Stimulated activated memory B cell treated with anti-CD40 and anti-IgM and Interleukin-4, amounts not matched to agents 10 μg/mL and 1 μg/mL and 100 μg/mL, for 72 hours (primary cell): ENCODE results near the gene PSMB3.
"Not testable (repeated sequence)": the region's sequence is repeated elsewhere in the genome, so short reads cannot be mapped to it uniquely, and the experiment has no call there.

ENCODE experiments used
- ATAC-seq: fragments of 150-1000 bp; cut with Tn5 transposase; 2 replicates; pipeline ENCODE4 v1.10.0; 2021
- H3K27ac Mint-ChIP-seq: one replicate; pipeline ENCODE4 v1.8.0; 2022; ENCODE audit warnings: mild to moderate bottlenecking, mixed read lengths
- H3K27me3 Mint-ChIP-seq: one replicate; pipeline ENCODE4 v1.8.0; 2022; ENCODE audit warnings: mixed read lengths
- H3K36me3 Mint-ChIP-seq: one replicate; pipeline ENCODE4 v1.8.0; 2022; ENCODE audit warnings: mixed read lengths
- H3K4me1 Mint-ChIP-seq: one replicate; pipeline ENCODE4 v1.8.0; 2022; ENCODE audit warnings: mixed read lengths
- H3K4me3 Mint-ChIP-seq: one replicate; pipeline ENCODE4 v1.8.0; 2022; ENCODE audit warnings: mild to moderate bottlenecking, moderate library complexity, mixed read lengths
- H3K9me3 Mint-ChIP-seq: one replicate; pipeline ENCODE4 v1.8.0; 2022; ENCODE audit warnings: mixed read lengths

Gene PSMB3

DNA sequence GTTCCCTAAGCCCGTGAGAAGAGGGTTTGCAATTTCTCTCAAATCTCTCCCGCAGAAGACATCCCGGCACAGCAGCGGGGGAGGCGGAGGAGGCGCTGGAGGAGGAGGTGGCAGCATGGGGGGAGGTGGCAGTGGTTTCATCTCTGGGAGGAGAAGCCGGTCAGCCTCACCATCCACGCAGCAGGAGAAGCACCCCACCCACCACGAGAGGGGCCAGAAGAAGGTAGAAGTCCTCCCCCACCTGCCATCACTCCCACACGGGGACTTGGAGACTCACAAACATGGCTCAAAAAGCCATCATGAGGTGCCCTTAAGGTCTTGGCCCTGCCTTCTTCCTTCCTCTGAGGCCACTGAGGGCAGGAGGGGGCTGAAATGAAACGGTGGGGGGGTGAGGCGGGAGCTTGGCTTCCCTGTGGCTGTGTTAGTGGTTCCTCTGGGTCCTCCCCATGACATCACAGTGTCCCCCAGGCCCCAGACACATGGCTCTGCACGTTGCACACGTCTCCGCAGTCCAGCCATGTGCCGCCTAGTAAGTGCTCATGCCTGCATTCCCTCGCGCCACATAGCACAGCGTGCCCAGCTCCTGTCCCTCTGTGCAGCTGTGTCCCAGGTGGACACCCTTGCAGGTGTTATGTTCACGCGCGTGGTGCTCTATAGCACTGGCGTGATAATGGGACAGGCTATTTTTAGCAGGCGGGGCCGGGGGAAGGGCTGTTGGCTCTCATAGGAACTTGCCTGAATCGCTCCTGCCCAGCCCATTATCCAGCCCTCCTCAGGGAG lies 40.6 kb upstream of the PSMB3 start:
- Mint-ChIP-seq H3K4me1 (peaks cover 58% of the 10 kb centered on the region), H3K9me3 (no peaks in the 10 kb centered on the region), H3K36me3 (peaks cover 78% of the 10 kb centered on the region), H3K27me3 (no peaks in the 10 kb centered on the region), H3K4me3 (no peak overlapping the region), H3K27ac (peak overlapping the region; percentile 40)
- no peak for ATAC-seq

DNA sequence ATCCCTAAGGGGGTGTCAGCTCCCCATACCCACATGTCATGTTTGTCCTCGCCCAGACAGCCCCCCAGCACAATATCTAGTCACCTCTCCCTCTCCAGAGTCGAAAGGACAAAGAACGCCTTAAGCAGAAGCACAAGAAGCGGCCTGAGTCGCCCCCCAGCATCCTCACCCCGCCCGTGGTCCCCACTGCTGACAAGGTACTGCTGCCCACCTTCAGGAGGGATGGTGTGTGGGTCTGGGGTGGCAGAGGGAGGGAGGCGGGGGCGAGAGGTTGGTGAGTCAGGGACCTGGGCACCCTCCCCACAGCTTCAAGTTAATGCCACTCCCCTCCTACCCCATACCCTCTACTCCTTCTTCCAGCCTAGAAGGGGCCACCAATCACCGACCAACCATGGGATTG lies 39.9 kb upstream of the PSMB3 start:
- Mint-ChIP-seq H3K36me3 (peaks cover 84% of the 10 kb centered on the region), H3K4me1 (peaks cover 54% of the 10 kb centered on the region), H3K27ac (no peak overlapping the region), H3K27me3 (no peaks in the 10 kb centered on the region), H3K4me3 (no peak overlapping the region), H3K9me3 (no peaks in the 10 kb centered on the region)
- no peak for ATAC-seq

- Mint-ChIP-seq H3K36me3 (peaks cover 88% of the 10 kb centered on the region), H3K4me1 (peaks cover 50% of the 10 kb centered on the region), H3K27me3 (no peaks in the 10 kb centered on the region)
Observed at GRCh38 chr17:38713456-38714075, 39.0 kb upstream of the PSMB3 start.

DNA sequence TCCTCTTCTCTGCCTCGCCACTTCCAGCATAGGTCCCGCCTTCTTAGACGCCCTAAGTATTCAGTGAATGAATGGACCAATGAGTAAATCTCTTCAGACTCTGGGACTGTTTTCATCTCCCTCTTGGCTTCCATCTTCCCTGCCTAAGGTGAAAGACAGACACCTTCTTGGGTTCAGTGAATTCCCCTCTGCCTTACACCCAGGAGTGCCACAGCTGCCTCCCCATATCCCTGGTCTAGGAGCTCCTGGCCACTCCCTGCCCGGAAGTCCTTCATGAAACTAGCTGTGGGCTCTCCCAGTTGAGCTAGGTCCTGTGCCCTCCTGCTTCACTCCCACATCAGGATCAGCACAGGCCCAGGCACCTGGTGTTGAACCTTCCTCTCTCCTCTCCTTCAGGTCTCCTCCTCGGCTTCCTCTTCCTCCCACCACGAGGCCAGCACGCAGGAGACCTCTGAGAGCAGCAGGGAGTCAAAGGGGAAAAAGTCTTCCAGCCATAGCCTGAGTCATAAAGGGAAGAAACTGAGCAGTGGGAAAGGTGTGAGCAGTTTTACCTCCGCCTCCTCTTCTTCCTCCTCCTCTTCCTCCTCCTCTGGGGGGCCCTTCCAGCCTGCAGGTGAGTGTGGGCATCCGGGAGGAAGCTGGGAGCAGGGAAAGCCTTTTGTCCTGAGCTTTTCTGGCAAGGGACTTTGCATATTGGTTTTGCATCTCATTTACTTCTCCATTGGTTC lies 37.2 kb upstream of the PSMB3 start:
- Mint-ChIP-seq H3K4me1 (peaks cover 36% of the 10 kb centered on the region), H3K36me3 (peaks cover 88% of the 10 kb centered on the region), H3K4me3 (no peak overlapping the region), H3K9me3 (no peaks in the 10 kb centered on the region), H3K27ac (peak overlapping the region; percentile 67), H3K27me3 (no peaks in the 10 kb centered on the region)
- ATAC-seq, result no peak

More at GRCh38 chr17:38713456-38714075, 39.0 kb upstream of the PSMB3 start:
- ATAC-seq, result no peak
- H3K9me3 Mint-ChIP-seq, result no peaks in the 10 kb centered on the region
- H3K27ac Mint-ChIP-seq, result no peak overlapping the region
- H3K4me3 Mint-ChIP-seq, result no peak overlapping the region

DNA sequence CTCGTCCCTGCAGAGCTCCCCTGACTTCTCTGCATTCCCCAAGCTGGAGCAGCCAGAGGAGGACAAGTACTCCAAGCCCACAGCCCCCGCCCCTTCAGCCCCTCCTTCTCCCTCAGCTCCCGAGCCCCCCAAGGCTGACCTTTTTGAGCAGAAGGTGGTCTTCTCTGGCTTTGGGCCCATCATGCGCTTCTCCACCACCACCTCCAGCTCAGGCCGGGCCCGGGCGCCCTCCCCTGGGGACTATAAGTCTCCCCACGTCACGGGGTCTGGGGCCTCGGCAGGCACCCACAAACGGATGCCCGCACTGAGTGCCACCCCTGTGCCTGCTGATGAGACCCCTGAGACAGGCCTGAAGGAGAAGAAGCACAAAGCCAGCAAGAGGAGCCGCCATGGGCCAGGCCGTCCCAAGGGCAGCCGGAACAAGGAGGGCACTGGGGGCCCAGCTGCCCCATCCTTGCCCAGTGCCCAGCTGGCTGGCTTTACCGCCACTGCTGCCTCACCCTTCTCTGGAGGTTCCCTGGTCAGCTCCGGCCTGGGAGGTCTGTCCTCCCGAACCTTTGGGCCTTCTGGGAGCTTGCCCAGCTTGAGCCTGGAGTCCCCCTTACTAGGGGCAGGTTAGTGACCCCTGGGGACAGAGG lies 36.1 kb upstream of the PSMB3 start:
- Mint-ChIP-seq H3K9me3 (no peaks in the 10 kb centered on the region), H3K4me3 (no peak overlapping the region), H3K27ac (peak overlapping the region; percentile 67), H3K4me1 (peaks cover 30% of the 10 kb centered on the region), H3K27me3 (no peaks in the 10 kb centered on the region), H3K36me3 (peaks cover 87% of the 10 kb centered on the region)
- ATAC-seq, result no peak

GRCh38 chr17:38717139-38717745 lies 35.3 kb upstream of the PSMB3 start:
- no peaks in the 10 kb centered on the region for H3K9me3 Mint-ChIP-seq
- H3K36me3 Mint-ChIP-seq, result peaks cover 82% of the 10 kb centered on the region
- H3K27ac Mint-ChIP-seq, result no peak overlapping the region
- peaks cover 29% of the 10 kb centered on the region for H3K4me1 Mint-ChIP-seq
- H3K27me3 Mint-ChIP-seq, result no peaks in the 10 kb centered on the region
- no peak overlapping the region for H3K4me3 Mint-ChIP-seq
- no peak for ATAC-seq

GRCh38 chr17:38719289-38719942 lies 33.1 kb upstream of the PSMB3 start:
- no peak for ATAC-seq
- Mint-ChIP-seq H3K9me3 (no peaks in the 10 kb centered on the region), H3K27me3 (no peaks in the 10 kb centered on the region), H3K4me1 (peaks cover 29% of the 10 kb centered on the region), H3K4me3 (no peak overlapping the region), H3K36me3 (peaks cover 73% of the 10 kb centered on the region), H3K27ac (no peak overlapping the region)

GRCh38 chr17:38719943-38720641 lies 32.4 kb upstream of the PSMB3 start:
- Mint-ChIP-seq H3K4me1 (peaks cover 22% of the 10 kb centered on the region), H3K27me3 (no peaks in the 10 kb centered on the region), H3K27ac (no peak overlapping the region), H3K4me3 (no peak overlapping the region), H3K9me3 (no peaks in the 10 kb centered on the region), H3K36me3 (peaks cover 67% of the 10 kb centered on the region)
- ATAC-seq, result peak; percentile 22

DNA sequence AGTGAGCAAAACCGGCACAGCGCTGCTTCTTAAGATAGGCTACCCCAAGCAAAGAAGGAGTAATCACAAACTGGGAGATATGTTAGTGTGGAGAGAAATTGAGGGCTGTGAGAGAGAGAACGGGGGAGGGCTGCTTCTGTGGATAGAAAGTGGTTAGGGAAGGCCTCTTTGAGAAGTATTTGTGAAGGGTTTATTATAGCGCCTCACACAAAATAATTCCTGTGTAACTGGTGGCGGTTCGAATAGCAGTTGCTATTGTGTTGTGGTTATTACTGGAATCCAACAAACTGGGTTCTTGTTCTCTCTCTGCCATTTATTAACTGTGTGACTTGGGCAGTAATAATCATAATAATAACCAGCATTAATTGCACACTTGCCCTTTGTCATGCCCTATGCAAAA lies 31.6 kb upstream of the PSMB3 start:
- Mint-ChIP-seq H3K4me3 (no peak overlapping the region), H3K27ac (no peak overlapping the region), H3K27me3 (no peaks in the 10 kb centered on the region), H3K9me3 (no peaks in the 10 kb centered on the region), H3K36me3 (peaks cover 59% of the 10 kb centered on the region), H3K4me1 (peaks cover 20% of the 10 kb centered on the region)
- ATAC-seq, result no peak

- no peak overlapping the region for H3K4me3 Mint-ChIP-seq
- H3K36me3 Mint-ChIP-seq, result peaks cover 52% of the 10 kb centered on the region
- ATAC-seq, result peak; percentile 57
- no peak overlapping the region for H3K27ac Mint-ChIP-seq
- no peaks in the 10 kb centered on the region for H3K27me3 Mint-ChIP-seq
- peaks cover 26% of the 10 kb centered on the region for H3K4me1 Mint-ChIP-seq
- H3K9me3 Mint-ChIP-seq, result no peaks in the 10 kb centered on the region
Observed at GRCh38 chr17:38721802-38722201, 30.7 kb upstream of the PSMB3 start.

DNA sequence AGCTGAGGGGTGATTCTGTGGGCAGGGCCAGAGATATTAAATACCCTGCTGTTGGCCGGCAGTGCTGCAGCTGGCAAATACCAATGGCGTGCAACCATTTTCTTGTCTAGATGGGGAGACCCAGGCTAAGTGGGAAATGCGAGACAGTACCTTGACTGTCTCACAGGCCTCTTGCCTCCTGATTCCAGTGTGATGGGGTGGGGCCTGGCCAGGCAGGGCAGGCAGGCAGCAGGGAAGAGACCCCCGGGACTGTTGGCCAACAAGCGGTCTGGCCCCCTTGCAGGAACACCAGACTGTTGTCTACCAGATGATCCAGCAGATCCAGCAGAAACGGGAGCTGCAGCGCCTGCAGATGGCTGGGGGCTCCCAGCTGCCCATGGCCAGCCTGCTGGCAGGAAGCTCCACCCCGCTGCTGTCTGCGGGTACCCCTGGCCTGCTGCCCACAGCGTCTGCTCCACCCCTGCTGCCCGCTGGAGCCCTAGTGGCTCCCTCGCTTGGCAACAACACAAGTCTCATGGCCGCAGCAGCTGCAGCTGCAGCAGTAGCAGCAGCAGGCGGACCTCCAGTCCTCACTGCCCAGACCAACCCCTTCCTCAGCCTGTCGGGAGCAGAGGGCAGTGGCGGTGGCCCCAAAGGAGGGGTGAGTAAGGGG lies 28.1 kb upstream of the PSMB3 start:
- Mint-ChIP-seq H3K9me3 (no peaks in the 10 kb centered on the region), H3K36me3 (peaks cover 36% of the 10 kb centered on the region), H3K4me3 (no peak overlapping the region), H3K27me3 (no peaks in the 10 kb centered on the region), H3K4me1 (peaks cover 46% of the 10 kb centered on the region), H3K27ac (no peak overlapping the region)
- ATAC-seq, result no peak

DNA sequence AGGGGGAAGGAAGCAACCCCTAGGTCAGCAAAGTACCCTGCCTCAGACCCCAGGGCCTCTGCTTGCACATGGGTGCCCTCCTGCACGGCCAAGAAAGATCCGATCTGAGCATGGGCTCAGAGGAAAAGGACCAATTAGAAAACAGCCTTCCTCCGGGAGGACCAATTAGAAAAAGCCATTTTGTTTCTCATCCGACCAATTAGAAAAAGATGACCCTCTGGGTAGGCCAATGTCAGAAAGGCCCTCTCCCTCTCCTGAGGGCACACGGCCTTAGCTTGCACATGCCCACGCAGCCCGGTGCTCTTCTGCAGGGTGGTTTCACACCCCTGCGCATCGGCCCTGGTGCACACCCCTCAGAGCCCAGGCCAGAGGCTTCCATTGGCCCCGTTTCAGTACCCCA lies 27.5 kb upstream of the PSMB3 start:
- Mint-ChIP-seq H3K27ac (peak overlapping the region; percentile 79), H3K36me3 (peaks cover 33% of the 10 kb centered on the region), H3K4me3 (no peak overlapping the region), H3K9me3 (no peaks in the 10 kb centered on the region), H3K4me1 (peaks cover 48% of the 10 kb centered on the region), H3K27me3 (no peaks in the 10 kb centered on the region)
- no peak for ATAC-seq

DNA sequence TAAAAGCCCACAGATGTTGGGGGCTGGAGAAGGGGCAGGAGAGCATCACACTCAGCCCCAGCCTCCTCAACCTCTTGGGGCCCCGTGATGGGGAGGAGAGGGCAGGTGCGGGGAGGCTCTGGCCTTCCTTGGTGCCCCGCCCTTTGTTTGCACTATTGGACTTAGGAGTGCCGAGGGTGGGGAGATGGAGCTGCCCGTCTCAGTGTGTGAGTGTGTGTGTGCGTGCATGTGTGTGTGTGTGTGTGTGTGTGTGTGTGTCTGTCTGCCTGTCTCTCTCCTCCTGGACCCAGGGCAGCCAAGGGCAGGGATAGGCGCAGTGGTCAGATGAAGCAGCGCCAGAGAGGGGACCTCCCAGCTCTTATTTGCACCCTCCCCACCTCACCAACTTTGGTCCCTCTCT lies 26.4 kb upstream of the PSMB3 start:
- Mint-ChIP-seq H3K4me1 (peaks cover 50% of the 10 kb centered on the region), H3K27ac (peak overlapping the region; percentile 79)

GRCh38 chr17:38727736-38728135 lies 24.8 kb upstream of the PSMB3 start:
- peaks cover 15% of the 10 kb centered on the region for H3K36me3 Mint-ChIP-seq
- H3K4me1 Mint-ChIP-seq, result peaks cover 58% of the 10 kb centered on the region
- H3K9me3 Mint-ChIP-seq, result no peaks in the 10 kb centered on the region

More for the DNA sequence above, 26.4 kb upstream of the PSMB3 start:
- not testable (repeated sequence) for ATAC-seq, H3K27me3 Mint-ChIP-seq, H3K4me3 Mint-ChIP-seq, H3K9me3 Mint-ChIP-seq
- H3K36me3 Mint-ChIP-seq, result peaks cover 24% of the 10 kb centered on the region

More at GRCh38 chr17:38727736-38728135, 24.8 kb upstream of the PSMB3 start:
- ATAC-seq, result no peak
- Mint-ChIP-seq H3K27ac (peak overlapping the region; percentile 79), H3K27me3 (no peaks in the 10 kb centered on the region), H3K4me3 (peak overlapping the region; percentile 52)
